HCT116 (cell line): ENCODE measurements around the gene DNAJC5G. TPM values are rescaled to one million over a fixed set of nuclear protein-coding genes. Genes with fewer than 3 reads are reported as not detected.

Experiments used
- ATAC-seq: fragments of 200-7000 bp; cut with Tn5 transposase; 2 replicates; pipeline ENCODE4 v1.9.1; 2020; ENCODE audit warnings: mild to moderate bottlenecking, moderate library complexity
- BruUV-seq: library from RNA; stranded (reverse); fragments of 400-500 nt; replicated peaks from 2 replicates; lab custom pipeline; 2021; lab: Mats Ljungman, UMichigan
- CTCF ChIA-PET: fragments of 300-600 bp; sonication (Branson Sonifier 250); formaldehyde crosslinking; loops from one replicate; lab custom pipeline; 2021; ENCODE audit warnings: antibody characterized with exemption; lab: Charles Lee
- POLR2A ChIA-PET: fragments of 300-600, 350-600 bp; sonication (Branson Sonifier 250); formaldehyde crosslinking; loops from one replicate; lab custom pipeline; 2021; ENCODE audit warnings: antibody characterized with exemption; lab: Charles Lee
- RAD21 ChIA-PET, 2 experiments: fragments of 300-600 bp; sonication (Branson Sonifier 250); formaldehyde crosslinking; loops; one replicate each; lab custom pipeline; 2023; ENCODE audit warnings: low total read pairs in 2 of 2; ENCODE audit not compliant: uncharacterized antibody in 2 of 2, unreplicated experiment in 2 of 2, low non-redundant PET in 1 of 2; lab: Charles Lee
- DNase-seq: peaks from one replicate; pipeline ENCODE4 v3.0.0-alpha.2; 2010; ENCODE audit warnings: low read depth, low spot score
- H2AFZ ChIP-seq: fragments of 200-600 bp; shearing (Covaris generic), sonication (generic); 2 replicates; pipeline ENCODE4 v1.6.1; 2017; ENCODE audit warnings: low read depth, mixed run types, mixed read lengths, antibody characterized with exemption, low read length; ENCODE audit not compliant: poor library complexity, severe bottlenecking
- H3K27ac ChIP-seq: 2 replicates; pipeline ENCODE4 v1.5.1; 2012; ENCODE audit warnings: low read depth, low read length
- H3K27me3 ChIP-seq: fragments of 200-600 bp; sonication (generic); 2 replicates; pipeline ENCODE4 v1.6.1; 2016; ENCODE audit warnings: mixed run types, low read length, mixed read lengths; ENCODE audit not compliant: insufficient read depth
- H3K36me3 ChIP-seq, 2 experiments: fragments of 200-500 bp in 1 of 2; fragments of 200-600 bp in 1 of 2; sonication (Bioruptor generic) in 1 of 2; sonication (generic) in 1 of 2; 2 replicates each; pipeline versions ENCODE4 v1.5.1 to v1.6.1; 2014 to 2016; ENCODE audit warnings: low read length in 2 of 2, inconsistent platforms in 1 of 2, mixed read lengths in 1 of 2, mixed run types in 1 of 2; ENCODE audit not compliant: insufficient read depth in 2 of 2, control insufficient read depth in 1 of 2
- H3K4me1 ChIP-seq, 2 experiments: fragments of 200-600 bp in 1 of 2; sonication (generic) in 1 of 2; 2 replicates each; pipeline versions ENCODE4 v1.5.1 to v1.6.1; 2012 to 2017; ENCODE audit warnings: low read length in 2 of 2, inconsistent platforms in 1 of 2, mild to moderate bottlenecking in 1 of 2, mixed read lengths in 1 of 2, mixed run types in 1 of 2, moderate library complexity in 1 of 2; ENCODE audit not compliant: insufficient read depth in 2 of 2, control insufficient read depth in 1 of 2
- H3K4me2 ChIP-seq: fragments of 200-600 bp; sonication (generic); 2 replicates; pipeline ENCODE4 v1.6.1; 2017; ENCODE audit warnings: mixed run types, low read length, mixed read lengths
- H3K4me3 ChIP-seq, 2 experiments: fragments of 200-600 bp in 1 of 2; sonication (generic) in 1 of 2; replicated peaks in 1 of 2; 2 replicates each; pipeline ENCODE4 v1.5.1; 2011 to 2016; ENCODE audit warnings: low read length in 2 of 2, control low read depth in 1 of 2, low read depth in 1 of 2, mild to moderate bottlenecking in 1 of 2, mixed read lengths in 1 of 2, mixed run types in 1 of 2
- H3K79me2 ChIP-seq: fragments of 200-600 bp; sonication (generic); 2 replicates; pipeline ENCODE4 v1.6.1; 2017; ENCODE audit warnings: mild to moderate bottlenecking, mixed run types, low read length, moderate library complexity, mixed read lengths; ENCODE audit not compliant: insufficient read depth
- H3K9ac ChIP-seq: fragments of 200-600 bp; sonication (generic); 2 replicates; pipeline ENCODE4 v1.6.1; 2016; ENCODE audit warnings: low read length, mixed read lengths
- H3K9me2 ChIP-seq: fragments of 200-600 bp; sonication (generic), shearing (Covaris generic); 2 replicates; pipeline ENCODE4 v1.6.1; 2017; ENCODE audit warnings: mixed run types, mild to moderate bottlenecking, moderate library complexity; ENCODE audit not compliant: insufficient read depth
- H3K9me3 ChIP-seq, 2 experiments: fragments of 200-500 bp in 1 of 2; fragments of 200-600 bp in 1 of 2; sonication (Bioruptor generic) in 1 of 2; sonication (generic) in 1 of 2; 2 replicates each; pipeline ENCODE4 v1.6.1; 2014 to 2017; ENCODE audit warnings: low read length in 2 of 2, mixed read lengths in 2 of 2, inconsistent platforms in 1 of 2, low read depth in 1 of 2, mild to moderate bottlenecking in 1 of 2, mixed run types in 1 of 2, moderate library complexity in 1 of 2; ENCODE audit not compliant: control insufficient read depth in 1 of 2, insufficient read depth in 1 of 2
- H4K20me1 ChIP-seq: fragments of 200-600 bp; sonication (generic), shearing (Covaris generic); 2 replicates; pipeline ENCODE4 v1.6.1; 2017; ENCODE audit warnings: mixed run types, mild to moderate bottlenecking, moderate library complexity; ENCODE audit not compliant: insufficient read depth
- CEBPB ChIP-seq: IDR thresholded peaks from 2 replicates; pipeline ENCODE4 v1.6.1; 2012; ENCODE audit warnings: low read depth
- EGR1 ChIP-seq: IDR thresholded peaks from 2 replicates; pipeline ENCODE4 v1.6.1; 2012; ENCODE audit warnings: low read depth
- ELF1 ChIP-seq: IDR thresholded peaks from 2 replicates; pipeline ENCODE4 v1.6.1; 2012; ENCODE audit warnings: low read depth, borderline replicate concordance
- EZH2 ChIP-seq: fragments of 200-600 bp; sonication (generic); IDR thresholded peaks from 2 replicates; pipeline ENCODE4 v1.6.1; 2017; ENCODE audit warnings: antibody characterized with exemption, mixed run types
- EZH2phosphoT487 ChIP-seq: fragments of 200-600 bp; IDR thresholded peaks from 2 replicates; pipeline ENCODE4 v1.6.1; 2018; ENCODE audit warnings: antibody characterized with exemption, borderline replicate concordance
- FOSL1 ChIP-seq: IDR thresholded peaks from 2 replicates; pipeline ENCODE4 v1.6.1; 2012; ENCODE audit warnings: low read depth
- POLR2A ChIP-seq: IDR thresholded peaks from 2 replicates; pipeline ENCODE4 v1.7.0; 2011; ENCODE audit warnings: borderline replicate concordance; ENCODE audit not compliant: insufficient read depth, insufficient read length; ENCODE audit errors: extremely low read depth
- RAD21 ChIP-seq: IDR thresholded peaks from 2 replicates; pipeline ENCODE4 v1.6.1; 2012; ENCODE audit warnings: low read depth, mild to moderate bottlenecking
- SIN3A ChIP-seq: IDR thresholded peaks from 2 replicates; pipeline ENCODE4 v1.6.1; 2012; ENCODE audit warnings: low read depth
- SRF ChIP-seq: IDR thresholded peaks from 2 replicates; pipeline ENCODE4 v1.6.1; 2012; ENCODE audit warnings: low read depth
- YY1 ChIP-seq: IDR thresholded peaks from 2 replicates; pipeline ENCODE4 v1.6.1; 2011; ENCODE audit warnings: low read length, low read depth, moderate library complexity, mild to moderate bottlenecking; ENCODE audit not compliant: insufficient replicate concordance; ENCODE audit errors: extremely low read depth
- intact Hi-C: fragments of 100-400 bp; cut with micrococcal nuclease; formaldehyde crosslinking; loops from 2 replicates; pipeline ENCODE4 v1.10.0; 2022
- total RNA-seq: library from RNA; stranded (reverse); gene quantifications from one replicate; pipeline ENCODE4 v1.2.1, GENCODE V29; 2021; ENCODE audit not compliant: unreplicated experiment
- TF ChIP-seq, protein P1 (sequence below): IDR thresholded peaks from 2 replicates; pipeline ENCODE4 v1.6.1; 2011; ENCODE audit warnings: mild to moderate bottlenecking, low read length, moderate library complexity; ENCODE audit not compliant: insufficient replicate concordance; ENCODE audit errors: extremely low read depth
- TF ChIP-seq, protein P2 (sequence below): IDR thresholded peaks from 2 replicates; pipeline ENCODE4 v1.6.1; 2012

The DNAJC5G gene
- total RNA-seq, 1 experiment from 2014 or later = 2.5 TPM

GRCh38 chr2:27242614-27242951, 32.6 kb upstream of the DNAJC5G start:
- ChIA-PET RAD21 (no interaction called here), CTCF (no interaction called here), POLR2A (no interaction called here)
- H3K79me2 ChIP-seq = no peaks in the 10 kb centered on the region
- DNase-seq = no peak
- H3K36me3 ChIP-seq = peaks cover 36 to 63% of the 10 kb centered on the region in 2 experiments
- no peak overlapping the region for H3K9ac ChIP-seq
- intact Hi-C loops = no loop called here
- H3K9me2 ChIP-seq = no peaks in the 10 kb centered on the region
- H3K4me1 ChIP-seq = no peaks in the 10 kb centered on the region
- H3K27ac ChIP-seq = no peak overlapping the region
- H3K4me2 ChIP-seq = no peak overlapping the region
- BruUV-seq = no TSS peak
- no peaks in the 10 kb centered on the region for H3K27me3 ChIP-seq
- no peak for ATAC-seq
- H4K20me1 ChIP-seq = no peaks in the 10 kb centered on the region
- no peak overlapping the region for H3K4me3 ChIP-seq
- no peak overlapping the region for H2AFZ ChIP-seq
- no peak for TF ChIP-seq EZH2phosphoT487
- no peak for TF ChIP-seq POLR2A
- no peak for TF ChIP-seq CEBPB
- no peak for TF ChIP-seq YY1
- no peak for TF ChIP-seq FOSL1
- TF ChIP-seq EZH2 = no peak
- TF ChIP-seq, protein P1, sequence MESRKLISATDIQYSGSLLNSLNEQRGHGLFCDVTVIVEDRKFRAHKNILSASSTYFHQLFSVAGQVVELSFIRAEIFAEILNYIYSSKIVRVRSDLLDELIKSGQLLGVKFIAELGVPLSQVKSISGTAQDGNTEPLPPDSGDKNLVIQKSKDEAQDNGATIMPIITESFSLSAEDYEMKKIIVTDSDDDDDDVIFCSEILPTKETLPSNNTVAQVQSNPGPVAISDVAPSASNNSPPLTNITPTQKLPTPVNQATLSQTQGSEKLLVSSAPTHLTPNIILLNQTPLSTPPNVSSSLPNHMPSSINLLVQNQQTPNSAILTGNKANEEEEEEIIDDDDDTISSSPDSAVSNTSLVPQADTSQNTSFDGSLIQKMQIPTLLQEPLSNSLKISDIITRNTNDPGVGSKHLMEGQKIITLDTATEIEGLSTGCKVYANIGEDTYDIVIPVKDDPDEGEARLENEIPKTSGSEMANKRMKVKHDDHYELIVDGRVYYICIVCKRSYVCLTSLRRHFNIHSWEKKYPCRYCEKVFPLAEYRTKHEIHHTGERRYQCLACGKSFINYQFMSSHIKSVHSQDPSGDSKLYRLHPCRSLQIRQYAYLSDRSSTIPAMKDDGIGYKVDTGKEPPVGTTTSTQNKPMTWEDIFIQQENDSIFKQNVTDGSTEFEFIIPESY = no peak
- no peak for TF ChIP-seq ELF1
- TF ChIP-seq SRF = no peak
- TF ChIP-seq EGR1 = no peak
- TF ChIP-seq SIN3A = no peak
- no peak for TF ChIP-seq RAD21
- TF ChIP-seq, protein P2, sequence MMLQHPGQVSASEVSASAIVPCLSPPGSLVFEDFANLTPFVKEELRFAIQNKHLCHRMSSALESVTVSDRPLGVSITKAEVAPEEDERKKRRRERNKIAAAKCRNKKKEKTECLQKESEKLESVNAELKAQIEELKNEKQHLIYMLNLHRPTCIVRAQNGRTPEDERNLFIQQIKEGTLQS = no peak
- no peaks in the 10 kb centered on the region for H3K9me3 ChIP-seq
